HG03135 (cell line): ENCODE measurements around the gene ZNF718.
"Not testable (repeated sequence)": the region's sequence is repeated elsewhere in the genome, so short reads cannot be mapped to it uniquely, and the experiment has no call there.

Source experiments
- ATAC-seq: cut with Tn5 transposase; IDR thresholded peaks from one replicate; pipeline ENCODE4 v1.9.1; 2021; ENCODE audit warnings: mild to moderate bottlenecking, moderate library complexity; ENCODE audit not compliant: unreplicated experiment

Gene ZNF718

GRCh38 chr4:124275-125081, at the start of gene ZNF718:
Gene ZNF718 (plus strand): TSS chr4:124501. CDS start chr4:124671, 170 bp downstream.
- ATAC-seq: peak; percentile 100

- ATAC-seq: no peak
Observed at GRCh38 chr4:85951-86350, 38.4 kb upstream of the ZNF718 start.

GRCh38 chr4:86559-87324, 37.6 kb upstream of the ZNF718 start:
- ATAC-seq: not testable (repeated sequence)

- no peak for ATAC-seq
Observed at GRCh38 chr4:98386-98785, 25.9 kb upstream of the ZNF718 start.

GRCh38 chr4:99863-100262, 24.4 kb upstream of the ZNF718 start:
- no peak for ATAC-seq

- ATAC-seq: no peak
Observed at GRCh38 chr4:107083-107443, 17.2 kb upstream of the ZNF718 start.

GRCh38 chr4:107444-108429, 16.6 kb upstream of the ZNF718 start:
- no peak for ATAC-seq

- ATAC-seq: no peak
Observed at GRCh38 chr4:112771-113170, 11.5 kb upstream of the ZNF718 start.

- no peak for ATAC-seq
Observed at GRCh38 chr4:113732-114131, 10.6 kb upstream of the ZNF718 start.

GRCh38 chr4:114149-114548, 10.2 kb upstream of the ZNF718 start:
- ATAC-seq: no peak

- no peak for ATAC-seq
Observed at GRCh38 chr4:116499-116898, 7.8 kb upstream of the ZNF718 start.

GRCh38 chr4:120616-121015, 3.7 kb upstream of the ZNF718 start:
- no peak for ATAC-seq

GRCh38 chr4:121408-122084, 2.8 kb upstream of the ZNF718 start:
- ATAC-seq: no peak

GRCh38 chr4:123922-124274, 403 bp upstream of the ZNF718 start:
- not testable (repeated sequence) for ATAC-seq

- peak; percentile 13 for ATAC-seq
Observed at GRCh38 chr4:125091-125771, 930 bp downstream of the ZNF718 start.

GRCh38 chr4:125833-126232, 1.5 kb downstream of the ZNF718 start:
- no peak for ATAC-seq

GRCh38 chr4:132483-132882, 8.2 kb downstream of the ZNF718 start:
- ATAC-seq: no peak

GRCh38 chr4:138935-139334, 14.6 kb downstream of the ZNF718 start:
- ATAC-seq: no peak

- no peak for ATAC-seq
Observed at GRCh38 chr4:139691-140090, 15.4 kb downstream of the ZNF718 start.

- no peak for ATAC-seq
Observed at GRCh38 chr4:146621-147020, 22.3 kb downstream of the ZNF718 start.
